IPS-NIHi7 (cell line): ENCODE results near the gene ZFAND3.

Source experiments
- DNase-seq: peaks from one replicate; pipeline ENCODE4 v3.0.0; 2012; ENCODE audit warnings: mixed read lengths; ENCODE audit errors: extremely low spot score

Gene ZFAND3

GRCh38 chr6:38133932-38134703 is 314.6 kb downstream of the ZFAND3 start:
- no peak for DNase-seq

GRCh38 chr6:38134704-38135088 is 315.2 kb downstream of the ZFAND3 start:
- DNase-seq, result no peak

- no peak for DNase-seq
Measured at GRCh38 chr6:38136547-38136946, 317.0 kb downstream of the ZFAND3 start.

- peak; percentile 76 for DNase-seq
Measured at GRCh38 chr6:38137608-38138265, 318.2 kb downstream of the ZFAND3 start.

- peak; percentile 71 for DNase-seq
Measured at GRCh38 chr6:38138374-38138773, 318.8 kb downstream of the ZFAND3 start.

- no peak for DNase-seq
Measured at GRCh38 chr6:38141085-38141484, 321.6 kb downstream of the ZFAND3 start.

GRCh38 chr6:38141716-38142115 is 322.2 kb downstream of the ZFAND3 start:
- no peak for DNase-seq

- no peak for DNase-seq
Measured at GRCh38 chr6:38142178-38142902, 322.8 kb downstream of the ZFAND3 start.

- DNase-seq, result no peak
Measured at GRCh38 chr6:38143191-38144150, 323.9 kb downstream of the ZFAND3 start.

- DNase-seq, result no peak
Measured at GRCh38 chr6:38144365-38144945, 324.9 kb downstream of the ZFAND3 start.

GRCh38 chr6:38146021-38146733 is 326.6 kb downstream of the ZFAND3 start:
- no peak for DNase-seq

- DNase-seq, result no peak
Measured at GRCh38 chr6:38146734-38147027, 327.2 kb downstream of the ZFAND3 start.

GRCh38 chr6:38148606-38149005 is 329.1 kb downstream of the ZFAND3 start:
- no peak for DNase-seq

GRCh38 chr6:38149531-38149930 is 330.0 kb downstream of the ZFAND3 start:
- DNase-seq, result no peak

- no peak for DNase-seq
Measured at GRCh38 chr6:38150021-38150420, 330.5 kb downstream of the ZFAND3 start.

GRCh38 chr6:38150681-38151296 is 331.3 kb downstream of the ZFAND3 start:
- DNase-seq, result no peak

- DNase-seq, result no peak
Measured at GRCh38 chr6:38151580-38152500, 332.3 kb downstream of the ZFAND3 start.

GRCh38 chr6:38152620-38153019 is 333.1 kb downstream of the ZFAND3 start:
- DNase-seq, result no peak
